Testis (tissue), 3 donors: ENCODE results near the gene CCM2L. TPM values are rescaled to one million over a fixed set of nuclear protein-coding genes. Genes with fewer than 3 reads are reported as not detected.
A peak's percentile ranks its signal among the peaks of the same experiment; 100 is the strongest.
"Not testable (repeated sequence)": the region's sequence is repeated elsewhere in the genome, so short reads cannot be mapped to it uniquely, and the experiment has no call there.

Source experiments
- DNase-seq: peaks from one replicate; pipeline ENCODE4 v3.0.0-alpha.2; 2019
- H3K27ac ChIP-seq, 2 donors: fragments of 200-600 bp; sonication (generic); one replicate each; pipeline ENCODE4 v1.5.1; 2019
- H3K27me3 ChIP-seq: fragments of 200-600 bp; sonication (generic); one replicate; pipeline ENCODE4 v1.5.1; 2019
- H3K36me3 ChIP-seq: fragments of 200-600 bp; sonication (generic); one replicate; pipeline ENCODE4 v1.5.1; 2017; ENCODE audit warnings: low read depth; ENCODE audit errors: missing control alignments
- H3K4me1 ChIP-seq: fragments of 200-600 bp; sonication (generic); one replicate; pipeline ENCODE4 v1.5.1; 2019
- H3K4me3 ChIP-seq, 2 donors: fragments of 200-600 bp; sonication (generic); one replicate each; pipeline ENCODE4 v1.5.1; 2017 to 2019
- H3K9me3 ChIP-seq: fragments of 200-600 bp; sonication (generic); one replicate; pipeline ENCODE4 v1.5.1; 2017
- CTCF ChIP-seq, 3 experiments: fragments of 450-650 bp in 2 of 3; fragments of 200-600 bp in 1 of 3; sonication (generic) in 1 of 3; IDR thresholded peaks; one replicate each; pipeline ENCODE4 v1.5.1; 2016 to 2019; ENCODE audit warnings: antibody characterized with exemption in 3 of 3, mild to moderate bottlenecking in 2 of 3, moderate library complexity in 1 of 3
- POLR2A ChIP-seq: fragments of 450-650 bp; IDR thresholded peaks from one replicate; pipeline ENCODE4 v1.6.1; 2017; ENCODE audit warnings: antibody characterized with exemption, mild to moderate bottlenecking, moderate library complexity
- WGBS, 2 donors: methylation state at CpG; one replicate each; pipeline ENCODE4 v1.1.5; 2018; 5-methylcytosine and 5-hydroxymethylcytosine counted together
- intact Hi-C: fragments of 100-400 bp; cut with DNase I; formaldehyde crosslinking; loops from one replicate; pipeline ENCODE4 v1.15.1; 2023; ENCODE audit warnings: low total_unique reads
- polyA plus RNA-seq: library from polyadenylated mRNA; stranded (reverse); fragments of 350-450 nt; fragmentation: Illumina TruSeq; extraction: RNeasy Lipid Tissue Mini Kit (QIAGEN cat#74804); gene quantifications from one replicate; pipeline ENCODE4 v1.2.3, GENCODE V29; 2014; ENCODE audit warnings: low read depth, low replicate concordance; ENCODE audit not compliant: insufficient read depth
- total RNA-seq, 2 donors: library from RNA; depleted of rRNA; stranded (reverse); fragments of >200 nt; gene quantifications; one replicate each; pipeline ENCODE4 v1.2.3, GENCODE V29; 2016

The CCM2L gene
- total and polyA plus RNA-seq, 3 donors from 2014 or later, result 2.7 to 3.5 (median 3.0) TPM

GRCh38 chr20:32031007-32031958 lies 21.0 kb downstream of the CCM2L start:
- TF ChIP-seq CTCF (IDR thresholded peaks at IDR 0.05) (peak; percentile 79 to 94 (median 80)), POLR2A (no peak)
- Histone ChIP-seq H3K36me3 (no peaks in the 10 kb centered on the region), H3K4me3 (peak overlapping the region; percentile 39 to 46), H3K27me3 (no peaks in the 10 kb centered on the region), H3K9me3 (no peaks in the 10 kb centered on the region), H3K4me1 (peaks cover 5% of the 10 kb centered on the region), H3K27ac (no peak overlapping the region)
- intact Hi-C loops, result loop anchor here (10.0 kb wide), 1 partner anchor 176 kb away; no protein-coding TSS in a partner anchor
- peak; percentile 86 for DNase-seq
- WGBS, 2 donors, result 0 to 7% methylated on average over 13 to 26 of the region's 59 CpGs

GRCh38 chr20:32033316-32033715 lies 23.1 kb downstream of the CCM2L start:
- Histone ChIP-seq H3K36me3 (no peaks in the 10 kb centered on the region), H3K27me3 (no peaks in the 10 kb centered on the region), H3K4me1 (peaks cover 5% of the 10 kb centered on the region), H3K4me3 (no peak overlapping the region), H3K9me3 (no peaks in the 10 kb centered on the region), H3K27ac (no peak overlapping the region)
- intact Hi-C loops, result loop anchor here (10.0 kb wide), 1 partner anchor 179 kb away; no protein-coding TSS in a partner anchor
- DNase-seq, result no peak
- WGBS, 2 donors, result 79 to 89% methylated on average over 2 of the region's 2 CpGs
- TF ChIP-seq POLR2A (no peak), CTCF (IDR thresholded peaks at IDR 0.05) (no peak)

GRCh38 chr20:32033721-32034120 lies 23.5 kb downstream of the CCM2L start:
- not testable (repeated sequence) for DNase-seq, H3K4me1 ChIP-seq, H3K27me3 ChIP-seq, H3K36me3 ChIP-seq, H3K27ac ChIP-seq, H3K9me3 ChIP-seq, H3K4me3 ChIP-seq
- 92 to 97% methylated on average over 3 of the region's 3 CpGs for WGBS, 2 donors
- intact Hi-C loops, result loop anchor here (10.0 kb wide), 1 partner anchor 179 kb away; no protein-coding TSS in a partner anchor

GRCh38 chr20:32034581-32035425 lies 24.6 kb downstream of the CCM2L start:
- 66 to 70% methylated on average over 7 to 9 of the region's 9 CpGs for WGBS, 2 donors
- TF ChIP-seq POLR2A (no peak), CTCF (IDR thresholded peaks at IDR 0.05) (no peak)
- intact Hi-C loops, result loop anchor here (10.0 kb wide), 1 partner anchor 180 kb away; no protein-coding TSS in a partner anchor
- H3K36me3 ChIP-seq, result no peaks in the 10 kb centered on the region
- H3K9me3 ChIP-seq, result no peaks in the 10 kb centered on the region
- no peak overlapping the region for H3K4me3 ChIP-seq
- peaks cover 5% of the 10 kb centered on the region for H3K4me1 ChIP-seq
- no peak overlapping the region for H3K27ac ChIP-seq
- no peaks in the 10 kb centered on the region for H3K27me3 ChIP-seq
- DNase-seq, result peak; percentile 20

- 87% methylated on average over 8 of the region's 8 CpGs for WGBS, 2 donors
- no peaks in the 10 kb centered on the region for H3K36me3 ChIP-seq
- TF ChIP-seq POLR2A (no peak), CTCF (IDR thresholded peaks at IDR 0.05) (no peak)
- no peaks in the 10 kb centered on the region for H3K27me3 ChIP-seq
- H3K27ac ChIP-seq, result no peak overlapping the region
- H3K4me3 ChIP-seq, result no peak overlapping the region
- peaks cover 5% of the 10 kb centered on the region for H3K4me1 ChIP-seq
- intact Hi-C loops, result loop anchor here (10.0 kb wide), 1 partner anchor 181 kb away; no protein-coding TSS in a partner anchor
- H3K9me3 ChIP-seq, result no peaks in the 10 kb centered on the region
- DNase-seq, result no peak
Measured at GRCh38 chr20:32035426-32035779, 25.2 kb downstream of the CCM2L start.
